Right ventricle myocardium inferior (tissue), 1 donor: Measurements from ENCODE around the gene HMSD. TPM values are rescaled to one million over a fixed set of nuclear protein-coding genes. Genes with fewer than 3 reads are reported as not detected.

Source experiments
- ATAC-seq: fragments of 200-7000 bp; cut with Tn5 transposase; one replicate; pipeline ENCODE4 v1.9.1; 2020; ENCODE audit warnings: mild to moderate bottlenecking, moderate library complexity
- DNase-seq: peaks from one replicate; pipeline ENCODE4 v3.0.0; 2021; ENCODE audit errors: missing footprints
- intact Hi-C: fragments of 100-400 bp; cut with DNase I; formaldehyde crosslinking; loops from one replicate; pipeline ENCODE4 v1.11.0; 2022
- total RNA-seq: library from RNA; stranded (reverse); fragmentation: NEBNext Ultra II Directional; extraction: Animal tissue kit (Norgen Biotek cat#: 25700); gene quantifications from one replicate; pipeline ENCODE4 v1.2.1, GENCODE V29; 2021
- donor health status: DM: no; HTN: yes; CAD: no; lungs with severe emphysema.

Gene HMSD
- total RNA-seq, 1 donor from 2014 or later = not detected

- DNase-seq = no peak
- ATAC-seq = no peak
- intact Hi-C loops = no loop called here
These were observed 30.9 kb downstream of the HMSD start for GRCh38 chr18:63980027-63980426.

GRCh38 chr18:63980896-63981460, 31.9 kb downstream of the HMSD start:
- DNase-seq (no peak), ATAC-seq (no peak)
- intact Hi-C loops = no loop called here

GRCh38 chr18:63981719-63982118, 32.6 kb downstream of the HMSD start:
- intact Hi-C loops = no loop called here
- no peak for DNase-seq
- no peak for ATAC-seq

DNA sequence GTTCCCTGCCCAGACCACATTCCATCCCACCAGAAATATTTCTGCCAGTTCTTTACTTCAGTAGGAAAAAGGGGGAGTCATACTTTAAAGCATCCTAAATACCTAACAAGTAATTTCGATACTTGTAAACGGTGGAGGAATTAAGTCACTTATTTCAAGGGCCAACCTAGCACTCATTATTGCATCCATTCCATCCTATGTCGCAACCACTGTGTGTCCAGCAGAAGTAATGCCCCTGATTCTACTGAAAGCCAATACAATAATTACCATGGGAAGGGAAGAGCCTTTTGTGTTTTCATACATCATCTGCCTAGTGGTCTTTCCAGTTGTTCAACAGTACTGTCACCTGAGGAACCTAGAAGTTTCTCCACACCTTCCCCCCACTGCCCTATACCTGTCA, 33.3 kb downstream of the HMSD start:
- intact Hi-C loops = no loop called here
- ATAC-seq = no peak
- no peak for DNase-seq

DNA sequence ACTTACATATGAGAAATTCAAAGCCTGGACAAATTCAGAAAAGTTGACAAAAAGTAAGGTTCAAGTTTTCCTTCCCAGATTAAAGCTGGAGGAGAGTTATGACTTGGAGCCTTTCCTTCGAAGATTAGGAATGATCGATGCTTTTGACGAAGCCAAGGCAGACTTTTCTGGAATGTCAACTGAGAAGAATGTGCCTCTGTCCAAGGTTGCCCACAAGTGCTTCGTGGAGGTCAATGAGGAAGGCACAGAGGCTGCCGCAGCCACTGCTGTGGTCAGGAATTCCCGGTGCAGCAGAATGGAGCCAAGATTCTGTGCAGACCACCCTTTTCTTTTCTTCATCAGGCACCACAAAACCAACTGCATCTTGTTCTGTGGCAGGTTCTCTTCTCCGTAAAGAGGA, 37.8 kb downstream of the HMSD start:
- ATAC-seq (no peak), DNase-seq (no peak)
- intact Hi-C loops = no loop called here

DNA sequence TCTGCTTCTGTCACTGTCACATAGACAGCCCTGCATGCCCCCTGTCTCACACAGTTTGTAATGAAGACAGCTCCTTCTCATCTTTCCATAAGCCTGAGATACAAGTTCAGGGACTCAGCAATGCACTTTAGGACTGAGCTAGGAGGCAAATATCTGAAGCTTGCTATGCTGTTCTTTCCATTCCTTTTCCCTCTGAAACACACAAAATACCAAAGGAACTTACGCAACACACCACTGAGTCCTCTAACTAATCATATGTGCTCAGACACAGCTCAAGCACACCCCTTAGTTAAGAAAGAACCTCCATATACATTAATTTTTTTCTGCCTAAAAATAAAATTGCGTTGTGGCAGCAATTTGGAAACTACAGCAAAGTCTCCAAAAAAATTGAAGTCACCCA, 38.6 kb downstream of the HMSD start:
- no peak for ATAC-seq
- intact Hi-C loops = no loop called here
- no peak for DNase-seq

DNA sequence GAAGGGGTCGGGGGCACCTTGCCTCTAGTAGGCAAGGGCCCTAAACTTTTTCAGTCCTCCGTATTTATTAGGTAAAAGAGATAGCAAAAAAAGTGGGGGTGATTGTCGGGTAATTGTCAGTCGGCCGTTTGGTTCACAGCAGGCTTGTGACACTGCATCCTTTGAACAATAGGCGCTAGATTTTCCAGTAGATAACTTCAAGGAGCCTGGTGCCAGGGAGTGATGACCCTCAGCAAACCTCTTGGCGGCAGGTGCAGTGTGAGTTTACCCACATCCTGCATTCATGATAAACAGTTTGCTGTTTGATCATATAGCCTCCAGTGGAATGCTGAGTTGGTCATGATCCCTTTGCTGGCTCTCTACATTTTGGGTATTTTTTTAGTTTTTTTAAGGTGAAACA, 43.6 kb downstream of the HMSD start:
- DNase-seq (no peak), ATAC-seq (no peak)
- intact Hi-C loops = no loop called here

GRCh38 chr18:63994783-63995399, 45.8 kb downstream of the HMSD start:
- peak; percentile 59 for ATAC-seq
- DNase-seq = no peak
- intact Hi-C loops = loop anchor here (2.0 kb wide), 1 partner anchor 30 kb away; no protein-coding TSS in a partner anchor

DNA sequence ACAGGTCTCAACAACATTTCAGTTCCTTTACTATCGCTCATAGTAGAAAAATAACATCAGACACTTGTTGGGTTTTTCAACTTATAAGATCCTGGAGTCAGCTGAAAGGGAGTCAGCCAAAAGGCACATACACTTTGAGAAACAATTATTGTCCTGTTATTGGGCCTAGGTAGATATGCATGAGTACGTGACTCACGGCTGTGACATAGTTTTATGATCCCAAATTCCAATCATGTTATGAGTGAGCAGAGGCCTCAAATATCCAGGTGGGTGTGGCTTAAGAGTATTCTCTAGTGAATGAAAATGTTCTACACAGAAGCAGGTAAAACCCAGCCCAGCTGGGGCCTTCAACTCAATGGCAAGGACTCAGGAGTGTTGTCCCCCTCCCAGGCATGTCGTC, 47.9 kb downstream of the HMSD start:
- intact Hi-C loops = no loop called here
- no peak for ATAC-seq
- no peak for DNase-seq

GRCh38 chr18:63997606-63998005, 48.5 kb downstream of the HMSD start:
- intact Hi-C loops = no loop called here
- no peak for ATAC-seq

GRCh38 chr18:63999871-64000270, 50.8 kb downstream of the HMSD start:
- DNase-seq = no peak
- no peak for ATAC-seq
- intact Hi-C loops = no loop called here

More at GRCh38 chr18:63997606-63998005, 48.5 kb downstream of the HMSD start:
- DNase-seq = no peak

- ATAC-seq (peak; percentile 20), DNase-seq (no peak)
- intact Hi-C loops = no loop called here
These were observed 53.5 kb downstream of the HMSD start for GRCh38 chr18:64002581-64002980.

- ATAC-seq (no peak), DNase-seq (no peak)
- intact Hi-C loops = no loop called here
These were observed 60.2 kb downstream of the HMSD start for GRCh38 chr18:64009305-64009704.

Other genes starting within 250 kb of the HMSD start
- not detected for gene SERPINB11, start 246.3 kb upstream of the HMSD start, total RNA-seq
- not detected for gene SERPINB7, start 173.9 kb upstream of the HMSD start, total RNA-seq
- gene SERPINB2, start 61.6 kb upstream of the HMSD start, total RNA-seq = not detected
- gene SERPINB10, start 41.3 kb upstream of the HMSD start, total RNA-seq = not detected
- 2.2 TPM for gene SERPINB8, start 20.8 kb downstream of the HMSD start, total RNA-seq
- not detected for gene LINC00305, start 199.8 kb downstream of the HMSD start, total RNA-seq